H9 (cell line): ENCODE measurements around the gene SSUH2. TPM values are rescaled to one million over a fixed set of nuclear protein-coding genes. Genes with fewer than 3 reads are reported as not detected.

Source experiments
- DNase-seq: peaks from one replicate; pipeline ENCODE4 v3.0.0-alpha.2; 2017
- H2AFZ ChIP-seq: one replicate; pipeline ENCODE4 v1.6.1; 2013; ENCODE audit warnings: mild to moderate bottlenecking, low read length, control low read depth, moderate library complexity
- H2AK5ac ChIP-seq: 2 replicates; pipeline ENCODE4 v1.6.1; 2013; ENCODE audit warnings: low read length, control low read depth, mixed read lengths; ENCODE audit not compliant: insufficient read length
- H2BK120ac ChIP-seq: one replicate; pipeline ENCODE4 v1.6.1; 2013; ENCODE audit warnings: low read depth, mild to moderate bottlenecking, low read length, control low read depth, inconsistent platforms; ENCODE audit not compliant: poor library complexity, severe bottlenecking
- H2BK12ac ChIP-seq: 2 replicates; pipeline ENCODE4 v1.6.1; 2013; ENCODE audit warnings: low read length, control low read depth, mixed read lengths, low read depth; ENCODE audit not compliant: insufficient read length
- H2BK15ac ChIP-seq: 2 replicates; pipeline ENCODE4 v1.6.1; 2013; ENCODE audit warnings: low read depth, low read length, control low read depth
- H2BK20ac ChIP-seq: one replicate; pipeline ENCODE4 v1.6.1; 2013; ENCODE audit warnings: low read depth, mild to moderate bottlenecking, low read length, control low read depth, inconsistent platforms; ENCODE audit not compliant: poor library complexity, severe bottlenecking
- H2BK5ac ChIP-seq: 2 replicates; pipeline ENCODE4 v1.6.1; 2013; ENCODE audit warnings: low read length, control low read depth, mixed read lengths; ENCODE audit not compliant: insufficient read length
- H3K14ac ChIP-seq: 2 replicates; pipeline ENCODE4 v1.6.1; 2013; ENCODE audit warnings: low read length, control low read depth; ENCODE audit not compliant: insufficient read depth
- H3K18ac ChIP-seq: 2 replicates; pipeline ENCODE4 v1.6.1; 2013; ENCODE audit warnings: low read depth, mild to moderate bottlenecking, mixed read lengths, low read length, control low read depth; ENCODE audit not compliant: insufficient read length
- H3K23ac ChIP-seq: 2 replicates; pipeline ENCODE4 v1.6.1; 2013; ENCODE audit warnings: low read length, control low read depth, mixed read lengths, low read depth; ENCODE audit not compliant: insufficient read length
- H3K23me2 ChIP-seq: 2 replicates; pipeline ENCODE4 v1.6.1; 2013; ENCODE audit warnings: low read depth, mild to moderate bottlenecking, mixed read lengths, low read length, control low read depth; ENCODE audit not compliant: insufficient read length, poor library complexity, severe bottlenecking
- H3K27ac ChIP-seq: 2 replicates; pipeline ENCODE4 v1.5.1; 2013; ENCODE audit warnings: low read length, control low read depth, mixed read lengths, low read depth; ENCODE audit not compliant: insufficient read length
- H3K27me3 ChIP-seq: 2 replicates; pipeline ENCODE4 v1.6.1; 2013; ENCODE audit warnings: low read length, control low read depth, inconsistent platforms; ENCODE audit not compliant: insufficient read depth
- H3K4ac ChIP-seq: 2 replicates; pipeline ENCODE4 v1.6.1; 2013; ENCODE audit warnings: low read depth, mild to moderate bottlenecking, control low read depth, inconsistent platforms, low read length, moderate library complexity
- H3K4me1 ChIP-seq: 2 replicates; pipeline ENCODE4 v1.6.1; 2013; ENCODE audit warnings: low read length, control low read depth, inconsistent platforms; ENCODE audit not compliant: insufficient read depth
- H3K4me2 ChIP-seq: 2 replicates; pipeline ENCODE4 v1.6.1; 2013; ENCODE audit warnings: low read length, control low read depth, mixed read lengths; ENCODE audit not compliant: insufficient read length, insufficient read depth
- H3K56ac ChIP-seq: 2 replicates; pipeline ENCODE4 v1.6.1; 2013; ENCODE audit warnings: low read depth, mild to moderate bottlenecking, mixed read lengths, low read length, control low read depth; ENCODE audit not compliant: insufficient read length
- H3K79me1 ChIP-seq: 2 replicates; pipeline ENCODE4 v1.6.1; 2013; ENCODE audit warnings: low read depth, mild to moderate bottlenecking, moderate library complexity, low read length, control low read depth, inconsistent platforms; ENCODE audit not compliant: insufficient read depth, poor library complexity, severe bottlenecking
- H3K79me2 ChIP-seq: 2 replicates; pipeline ENCODE4 v1.6.1; 2013; ENCODE audit warnings: low read length, control low read depth, inconsistent platforms; ENCODE audit not compliant: insufficient read depth
- H3K9ac ChIP-seq: 2 replicates; pipeline ENCODE4 v1.6.1; 2013; ENCODE audit warnings: low read length, control low read depth, mixed read lengths; ENCODE audit not compliant: insufficient read length; ENCODE audit errors: extremely low read depth
- H3K9me3 ChIP-seq: one replicate; pipeline ENCODE4 v1.6.1; 2013; ENCODE audit warnings: low read depth, low read length, inconsistent platforms; ENCODE audit not compliant: control insufficient read depth
- H3T11ph ChIP-seq: one replicate; pipeline ENCODE4 v1.6.1; 2013; ENCODE audit warnings: mild to moderate bottlenecking, low read length, control low read depth, inconsistent platforms
- H4K20me1 ChIP-seq: one replicate; pipeline ENCODE4 v1.6.1; 2013; ENCODE audit not compliant: control insufficient read depth, insufficient read length, insufficient read depth
- H4K5ac ChIP-seq: 2 replicates; pipeline ENCODE4 v1.6.1; 2013; ENCODE audit warnings: low read depth, mild to moderate bottlenecking, mixed read lengths, low read length, control low read depth; ENCODE audit not compliant: insufficient read length
- H4K8ac ChIP-seq: replicated peaks from 2 replicates; pipeline ENCODE4 v1.6.1; 2013; ENCODE audit warnings: low read length, control low read depth, mixed read lengths, low read depth; ENCODE audit not compliant: insufficient read length
- H4K91ac ChIP-seq: 2 replicates; pipeline ENCODE4 v1.6.1; 2013; ENCODE audit warnings: low read depth, mild to moderate bottlenecking, moderate library complexity, mixed read lengths, low read length, control low read depth; ENCODE audit not compliant: insufficient read length
- H3K27ac Mint-ChIP-seq, 3 experiments: 2 replicates in 2 of 3; 3 replicates in 1 of 3; pipeline ENCODE4 v1.8.0; 2020 to 2021; ENCODE audit warnings: mixed read lengths in 3 of 3, mild to moderate bottlenecking in 1 of 3, moderate library complexity in 1 of 3
- H3K27me3 Mint-ChIP-seq: 2 replicates; pipeline ENCODE4 v1.8.0; 2021; ENCODE audit warnings: low read depth, mild to moderate bottlenecking, moderate library complexity, mixed read lengths
- H3K36me3 Mint-ChIP-seq, 3 experiments: 2 replicates in 2 of 3; 3 replicates in 1 of 3; pipeline ENCODE4 v1.8.0; 2020 to 2021; ENCODE audit warnings: low read depth in 3 of 3, mixed read lengths in 3 of 3; ENCODE audit not compliant: insufficient read depth in 1 of 3
- H3K4me1 Mint-ChIP-seq, 2 experiments: 2 replicates each; pipeline ENCODE4 v1.8.0; 2020; ENCODE audit warnings: mixed read lengths in 2 of 2
- H3K4me3 Mint-ChIP-seq, 2 experiments: 2 replicates in 1 of 2; 3 replicates in 1 of 2; pipeline ENCODE4 v1.8.0; 2020 to 2021; ENCODE audit warnings: mild to moderate bottlenecking in 2 of 2, mixed read lengths in 2 of 2, moderate library complexity in 1 of 2
- H3K9me3 Mint-ChIP-seq, 2 experiments: 2 replicates in 1 of 2; 3 replicates in 1 of 2; pipeline ENCODE4 v1.8.0; 2020; ENCODE audit warnings: mild to moderate bottlenecking in 2 of 2, mixed read lengths in 2 of 2, moderate library complexity in 1 of 2
- CTCF ChIP-seq: fragments of 200-600 bp; sonication (generic); conservative IDR thresholded peaks from 3 replicates; pipeline ENCODE4 v1.8.0; 2021; ENCODE audit warnings: antibody characterized with exemption, mild to moderate bottlenecking
- WGBS: extraction: QIAGEN DNeasy Blood & Tissue Kit; methylation state at CpG from one replicate; pipeline ENCODE4 v1.1.7; 2013; ENCODE audit warnings: missing lambda C conversion rate, low lambda C conversion rate, mixed read lengths; ENCODE audit not compliant: insufficient read length; ENCODE audit errors: extremely low coverage; 5-methylcytosine and 5-hydroxymethylcytosine counted together
- total RNA-seq: library from RNA; stranded (reverse); gene quantifications from 2 replicates; pipeline ENCODE4 v1.2.1, GENCODE V29; 2021

SSUH2 gene
- total RNA-seq, 1 experiment from 2014 or later = 0.61 TPM

- no peak overlapping the region for H4K5ac ChIP-seq
- Mint-ChIP-seq H3K4me1 (0 out of 4 replicates have a peak, but pooled peaks cover 0 to 3% of the 10 kb centered on the region in 2 experiments), H3K27ac (no peak overlapping the region), H3K27me3 (peaks cover 46% of the 10 kb centered on the region), H3K4me3 (no peak overlapping the region), H3K9me3 (no peaks in the 10 kb centered on the region), H3K36me3 (no peaks in the 10 kb centered on the region)
- H3K4me2 ChIP-seq = no peak overlapping the region
- H3K23ac ChIP-seq = no peak overlapping the region
- H3T11ph ChIP-seq = no peak overlapping the region
- no peak overlapping the region for H3K56ac ChIP-seq
- H3K14ac ChIP-seq = no peak overlapping the region
- no peak overlapping the region for H4K8ac ChIP-seq
- no peak for TF ChIP-seq CTCF
- no peaks in the 10 kb centered on the region for H3K79me1 ChIP-seq
- H3K4me1 ChIP-seq = no peaks in the 10 kb centered on the region
- no peak overlapping the region for H2BK15ac ChIP-seq
- H2BK120ac ChIP-seq = no peak overlapping the region
- no peak overlapping the region for H2BK20ac ChIP-seq
- H3K27ac ChIP-seq = no peak overlapping the region
- no peak overlapping the region for H4K91ac ChIP-seq
- no peak overlapping the region for H3K4ac ChIP-seq
- no peaks in the 10 kb centered on the region for H3K79me2 ChIP-seq
- no peak overlapping the region for H3K18ac ChIP-seq
- no peak overlapping the region for H2AFZ ChIP-seq
- H3K9ac ChIP-seq = no peak overlapping the region
- no peak overlapping the region for H2BK5ac ChIP-seq
- H3K23me2 ChIP-seq = no peaks in the 10 kb centered on the region
- H3K27me3 ChIP-seq = no peaks in the 10 kb centered on the region
- 100% methylated on average over 1 of the region's 14 CpGs for WGBS
- no peak overlapping the region for H2AK5ac ChIP-seq
- no peak overlapping the region for H2BK12ac ChIP-seq
- DNase-seq = no peak
- no peaks in the 10 kb centered on the region for H4K20me1 ChIP-seq
- no peaks in the 10 kb centered on the region for H3K9me3 ChIP-seq
These were observed 28.6 kb upstream of the SSUH2 start for GRCh38 chr3:8673083-8673737.
